ENCODE data around the gene LIX1L.
"Not testable (repeated sequence)": the region's sequence is repeated elsewhere in the genome, so short reads cannot be mapped to it uniquely, and the experiment has no call there.

DNA sequence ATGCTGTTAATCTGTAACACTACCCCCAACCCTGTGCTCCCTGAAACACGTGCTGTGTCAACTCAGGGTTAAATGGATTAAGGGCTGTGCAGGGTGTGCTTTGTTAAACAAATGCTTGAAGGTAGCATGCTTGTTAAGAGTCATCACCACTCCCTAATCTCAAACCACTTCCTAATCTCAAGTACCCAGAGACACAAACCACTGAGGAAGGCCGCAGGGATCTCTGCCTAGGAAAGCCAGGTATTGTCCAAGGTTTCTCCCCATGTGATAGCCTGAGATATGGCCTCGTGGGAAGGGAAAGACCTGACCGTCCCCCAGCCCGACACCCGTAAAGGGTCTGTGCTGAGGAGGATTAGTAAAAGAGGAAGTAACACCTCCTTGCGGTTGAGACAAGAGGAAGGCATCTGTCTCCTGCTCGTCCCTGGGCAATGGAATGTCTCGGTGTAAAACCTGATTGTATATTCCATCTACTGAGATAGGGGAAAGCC is 25.3 kb downstream of the LIX1L start:
- not testable (repeated sequence) for TF ChIP-seq POLR2A, CTCF (IDR thresholded peaks at IDR 0.05)

Data from Peyer's patch (tissue), 4 donors.